A673 (cell line): Measurements from ENCODE around the gene NEDD9.

Experiments used
- EZH2 ChIP-seq: fragments of 200-600 bp; sonication (generic); IDR thresholded peaks from 2 replicates; pipeline ENCODE4 v1.6.1; 2017; ENCODE audit warnings: borderline replicate concordance, low read depth, mild to moderate bottlenecking, mixed read lengths, antibody characterized with exemption, low read length; ENCODE audit not compliant: poor library complexity, severe bottlenecking
- TF ChIP-seq, protein P1 (sequence below): fragments of 300-800, 200-600 bp; sonication (generic); conservative IDR thresholded peaks from 2 replicates; pipeline ENCODE4 v1.5.1; 2017; ENCODE audit warnings: low read depth, mild to moderate bottlenecking, antibody characterized with exemption, low read length, moderate library complexity, mixed read lengths

DNA sequence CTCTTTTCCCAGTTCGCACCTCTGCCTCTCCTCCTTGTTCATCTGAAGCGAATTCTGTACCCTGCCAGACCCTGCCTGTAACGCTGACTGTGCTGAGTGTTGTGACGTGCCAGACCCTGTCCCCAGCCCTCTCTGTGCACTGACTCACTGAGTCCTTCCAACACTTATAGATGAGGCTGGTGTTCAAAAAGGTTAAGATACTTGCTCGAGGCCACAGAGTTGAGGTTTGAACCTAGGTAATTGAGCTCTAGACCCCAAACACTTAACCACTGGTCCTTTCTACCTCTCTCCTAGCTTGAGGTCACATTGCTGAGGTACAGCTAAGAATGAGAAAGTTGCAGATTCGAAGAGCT, 45.7 kb upstream of the NEDD9 start:
- TF ChIP-seq, protein P1, sequence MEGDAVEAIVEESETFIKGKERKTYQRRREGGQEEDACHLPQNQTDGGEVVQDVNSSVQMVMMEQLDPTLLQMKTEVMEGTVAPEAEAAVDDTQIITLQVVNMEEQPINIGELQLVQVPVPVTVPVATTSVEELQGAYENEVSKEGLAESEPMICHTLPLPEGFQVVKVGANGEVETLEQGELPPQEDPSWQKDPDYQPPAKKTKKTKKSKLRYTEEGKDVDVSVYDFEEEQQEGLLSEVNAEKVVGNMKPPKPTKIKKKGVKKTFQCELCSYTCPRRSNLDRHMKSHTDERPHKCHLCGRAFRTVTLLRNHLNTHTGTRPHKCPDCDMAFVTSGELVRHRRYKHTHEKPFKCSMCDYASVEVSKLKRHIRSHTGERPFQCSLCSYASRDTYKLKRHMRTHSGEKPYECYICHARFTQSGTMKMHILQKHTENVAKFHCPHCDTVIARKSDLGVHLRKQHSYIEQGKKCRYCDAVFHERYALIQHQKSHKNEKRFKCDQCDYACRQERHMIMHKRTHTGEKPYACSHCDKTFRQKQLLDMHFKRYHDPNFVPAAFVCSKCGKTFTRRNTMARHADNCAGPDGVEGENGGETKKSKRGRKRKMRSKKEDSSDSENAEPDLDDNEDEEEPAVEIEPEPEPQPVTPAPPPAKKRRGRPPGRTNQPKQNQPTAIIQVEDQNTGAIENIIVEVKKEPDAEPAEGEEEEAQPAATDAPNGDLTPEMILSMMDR: no peak
- TF ChIP-seq EZH2: no peak
